GM06990 (cell line): Measurements from ENCODE around the gene RFTN1.

Source experiments
- DNase-seq: peaks from one replicate; pipeline ENCODE4 v3.0.0-alpha.2; 2011; ENCODE audit not compliant: insufficient read length; ENCODE audit errors: extremely low read depth
- H3K27me3 ChIP-seq: replicated peaks from 2 replicates; pipeline ENCODE4 v1.6.0; 2011; ENCODE audit warnings: low read length; ENCODE audit not compliant: control insufficient read depth, insufficient read depth
- H3K36me3 ChIP-seq: 2 replicates; pipeline ENCODE4 v1.5.1; 2011; ENCODE audit warnings: low read length; ENCODE audit not compliant: control insufficient read depth, insufficient read depth
- H3K4me3 ChIP-seq: replicated peaks from 2 replicates; pipeline ENCODE4 v1.5.1; 2011; ENCODE audit warnings: low read depth, mild to moderate bottlenecking, control low read depth, low read length
- TF ChIP-seq, protein P1 (sequence below): IDR thresholded peaks from 2 replicates; pipeline ENCODE4 v1.5.1; 2011; ENCODE audit warnings: low read length, control low read depth, mild to moderate bottlenecking, inconsistent platforms; ENCODE audit not compliant: insufficient read depth, poor library complexity, severe bottlenecking

Gene RFTN1

GRCh38 chr3:16486201-16486600 is 27.3 kb downstream of the RFTN1 start:
- H3K27me3 ChIP-seq: no peaks in the 10 kb centered on the region
- DNase-seq: no peak
- H3K4me3 ChIP-seq: no peak overlapping the region
- H3K36me3 ChIP-seq: peaks cover 6% of the 10 kb centered on the region
- TF ChIP-seq, protein P1, sequence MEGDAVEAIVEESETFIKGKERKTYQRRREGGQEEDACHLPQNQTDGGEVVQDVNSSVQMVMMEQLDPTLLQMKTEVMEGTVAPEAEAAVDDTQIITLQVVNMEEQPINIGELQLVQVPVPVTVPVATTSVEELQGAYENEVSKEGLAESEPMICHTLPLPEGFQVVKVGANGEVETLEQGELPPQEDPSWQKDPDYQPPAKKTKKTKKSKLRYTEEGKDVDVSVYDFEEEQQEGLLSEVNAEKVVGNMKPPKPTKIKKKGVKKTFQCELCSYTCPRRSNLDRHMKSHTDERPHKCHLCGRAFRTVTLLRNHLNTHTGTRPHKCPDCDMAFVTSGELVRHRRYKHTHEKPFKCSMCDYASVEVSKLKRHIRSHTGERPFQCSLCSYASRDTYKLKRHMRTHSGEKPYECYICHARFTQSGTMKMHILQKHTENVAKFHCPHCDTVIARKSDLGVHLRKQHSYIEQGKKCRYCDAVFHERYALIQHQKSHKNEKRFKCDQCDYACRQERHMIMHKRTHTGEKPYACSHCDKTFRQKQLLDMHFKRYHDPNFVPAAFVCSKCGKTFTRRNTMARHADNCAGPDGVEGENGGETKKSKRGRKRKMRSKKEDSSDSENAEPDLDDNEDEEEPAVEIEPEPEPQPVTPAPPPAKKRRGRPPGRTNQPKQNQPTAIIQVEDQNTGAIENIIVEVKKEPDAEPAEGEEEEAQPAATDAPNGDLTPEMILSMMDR: no peak

DNA sequence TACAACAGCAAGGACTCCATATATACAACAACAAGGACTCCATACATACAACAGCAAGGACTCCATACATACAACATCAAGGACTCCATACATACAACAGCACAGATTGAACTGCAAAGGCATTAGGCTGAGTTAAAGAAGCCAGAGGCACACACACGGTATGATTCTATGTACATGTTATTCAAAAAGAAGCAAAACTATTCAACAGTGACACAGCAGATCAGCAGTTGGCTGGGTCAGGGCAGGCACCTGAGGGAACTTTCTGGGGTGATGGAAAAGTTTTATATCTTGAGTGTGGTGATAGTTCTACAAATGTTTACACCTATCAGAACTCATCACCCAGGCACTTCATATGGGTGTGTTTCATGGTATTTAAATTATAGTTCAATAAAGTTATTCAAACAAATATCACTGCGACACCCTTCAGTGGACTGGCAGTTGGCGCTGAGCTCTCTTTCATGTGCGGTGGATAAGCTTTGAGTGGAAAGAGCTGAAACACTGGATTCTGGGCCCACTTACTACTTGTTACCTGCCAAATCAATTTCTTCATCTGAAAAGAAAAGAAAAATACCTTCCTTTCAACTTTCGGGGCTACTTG is 28.0 kb downstream of the RFTN1 start:
- TF ChIP-seq, protein P1: no peak
- Histone ChIP-seq H3K36me3 (peaks cover 5% of the 10 kb centered on the region), H3K4me3 (no peak overlapping the region), H3K27me3 (no peaks in the 10 kb centered on the region)
- no peak for DNase-seq

- no peaks in the 10 kb centered on the region for H3K27me3 ChIP-seq
- no peak for DNase-seq
These were observed 28.5 kb downstream of the RFTN1 start for GRCh38 chr3:16484984-16485383.

DNA sequence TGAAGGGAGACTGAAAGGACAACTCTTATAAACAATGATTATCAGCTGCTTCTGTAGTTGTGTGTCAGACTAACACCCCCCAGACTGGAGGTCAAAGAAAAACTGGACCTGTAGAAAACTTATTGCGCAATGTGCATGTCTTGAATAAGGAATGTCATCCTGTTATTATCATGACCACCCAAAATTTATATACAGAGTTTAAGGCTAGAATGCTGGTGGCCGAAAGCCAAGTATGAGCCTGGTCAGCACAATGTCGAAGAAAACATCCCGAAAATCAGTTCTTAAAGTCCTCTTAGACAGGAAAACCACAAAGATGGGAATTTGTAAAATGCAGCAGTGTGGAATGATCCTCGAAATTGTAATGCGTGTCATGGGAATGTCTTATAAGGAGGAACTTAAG is 29.3 kb downstream of the RFTN1 start:
- H3K36me3 ChIP-seq: peaks cover 8% of the 10 kb centered on the region; the same call in 1 of the 2 replicates
- TF ChIP-seq, protein P1: no peak
- no peaks in the 10 kb centered on the region for H3K27me3 ChIP-seq
- no peak for DNase-seq
- H3K4me3 ChIP-seq: no peak overlapping the region

More at GRCh38 chr3:16484984-16485383, 28.5 kb downstream of the RFTN1 start:
- TF ChIP-seq, protein P1: no peak
- Histone ChIP-seq H3K36me3 (peaks cover 3% of the 10 kb centered on the region; the same call in 1 of the 2 replicates), H3K4me3 (no peak overlapping the region)

DNA sequence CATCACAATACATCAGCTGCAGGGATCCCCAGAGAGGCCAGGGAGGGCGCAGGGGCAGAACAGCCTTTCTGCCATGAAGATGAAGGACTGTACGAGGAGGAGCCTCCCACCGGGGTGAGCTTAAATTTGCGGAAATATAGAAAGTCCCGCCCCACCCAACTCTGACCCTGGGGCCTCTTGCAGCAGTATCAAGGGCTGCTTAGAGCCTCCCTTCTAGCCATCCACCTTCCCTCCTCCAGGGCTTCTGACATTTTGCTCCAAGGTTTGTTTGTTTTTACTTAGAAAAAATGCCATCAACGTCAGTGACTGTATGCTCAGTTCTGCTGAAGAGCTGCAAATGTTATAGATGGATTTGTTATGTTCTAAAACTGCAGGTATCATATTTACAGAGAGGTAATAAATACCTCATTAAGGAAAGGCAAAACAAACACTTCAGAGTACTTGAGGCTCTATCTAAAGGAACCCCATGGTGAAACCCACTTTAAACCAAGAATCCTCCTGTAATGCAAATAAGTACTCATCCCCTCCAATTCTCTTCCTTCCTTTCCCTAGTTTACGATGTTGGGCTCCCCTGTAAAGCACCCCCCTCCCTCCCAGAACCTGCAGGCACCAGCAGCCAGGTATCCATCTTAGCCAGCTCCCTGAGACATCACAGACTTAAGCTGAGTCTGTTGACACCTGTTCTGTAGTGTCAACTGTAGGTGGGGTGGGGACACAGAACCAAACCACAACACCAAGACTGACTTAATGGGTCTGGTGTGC is 30.5 kb downstream of the RFTN1 start:
- Histone ChIP-seq H3K4me3 (no peak overlapping the region), H3K27me3 (no peaks in the 10 kb centered on the region), H3K36me3 (peaks cover 10% of the 10 kb centered on the region)
- TF ChIP-seq, protein P1: no peak
- no peak for DNase-seq
